Measurements from ENCODE around the gene CATSPERE.

GRCh38 chr1:244652623-244653438 lies 191.8 kb downstream of the CATSPERE start, which contains the start of gene DESI2:
- TF ChIP-seq, protein P1, sequence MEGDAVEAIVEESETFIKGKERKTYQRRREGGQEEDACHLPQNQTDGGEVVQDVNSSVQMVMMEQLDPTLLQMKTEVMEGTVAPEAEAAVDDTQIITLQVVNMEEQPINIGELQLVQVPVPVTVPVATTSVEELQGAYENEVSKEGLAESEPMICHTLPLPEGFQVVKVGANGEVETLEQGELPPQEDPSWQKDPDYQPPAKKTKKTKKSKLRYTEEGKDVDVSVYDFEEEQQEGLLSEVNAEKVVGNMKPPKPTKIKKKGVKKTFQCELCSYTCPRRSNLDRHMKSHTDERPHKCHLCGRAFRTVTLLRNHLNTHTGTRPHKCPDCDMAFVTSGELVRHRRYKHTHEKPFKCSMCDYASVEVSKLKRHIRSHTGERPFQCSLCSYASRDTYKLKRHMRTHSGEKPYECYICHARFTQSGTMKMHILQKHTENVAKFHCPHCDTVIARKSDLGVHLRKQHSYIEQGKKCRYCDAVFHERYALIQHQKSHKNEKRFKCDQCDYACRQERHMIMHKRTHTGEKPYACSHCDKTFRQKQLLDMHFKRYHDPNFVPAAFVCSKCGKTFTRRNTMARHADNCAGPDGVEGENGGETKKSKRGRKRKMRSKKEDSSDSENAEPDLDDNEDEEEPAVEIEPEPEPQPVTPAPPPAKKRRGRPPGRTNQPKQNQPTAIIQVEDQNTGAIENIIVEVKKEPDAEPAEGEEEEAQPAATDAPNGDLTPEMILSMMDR (IDR thresholded peaks at IDR 0.05), result peak; percentile 46 to 90 (median 62)
- TF ChIP-seq EP300 (IDR thresholded peaks at IDR 0.05) (peak; percentile 36 to 76), POLR2A (IDR thresholded peaks at IDR 0.05) (peak; percentile 96 to 98)
